Epithelial cell of prostate (primary cell): ENCODE measurements around the gene ANKK1.
A peak's percentile ranks its signal among the peaks of the same experiment; 100 is the strongest.

Experiments
- DNase-seq: peaks from one replicate; pipeline ENCODE4 v3.0.0-alpha.2; 2011; ENCODE audit warnings: low read depth, low spot score
- H3K27ac ChIP-seq: fragments of 450-650 bp; 2 replicates; pipeline ENCODE4 v1.5.1; 2017; ENCODE audit warnings: mild to moderate bottlenecking

ANKK1 gene

GRCh38 chr11:113447621-113448315, 60.2 kb downstream of the ANKK1 start:
- DNase-seq = no peak

GRCh38 chr11:113448316-113448677, 60.7 kb downstream of the ANKK1 start:
- no peak overlapping the region for H3K27ac ChIP-seq
- no peak for DNase-seq

More at GRCh38 chr11:113447621-113448315, 60.2 kb downstream of the ANKK1 start:
- H3K27ac ChIP-seq = peak overlapping the region; percentile 20

GRCh38 chr11:113449743-113450142, 62.2 kb downstream of the ANKK1 start:
- DNase-seq = no peak
- H3K27ac ChIP-seq = no peak overlapping the region
